Amniotic epithelial cell (primary cell): ENCODE data around the gene ACVR1.

Experiments used
- DNase-seq: peaks from one replicate; pipeline ENCODE4 v3.0.0-alpha.2; 2010; ENCODE audit warnings: low read depth

ACVR1 gene

DNA sequence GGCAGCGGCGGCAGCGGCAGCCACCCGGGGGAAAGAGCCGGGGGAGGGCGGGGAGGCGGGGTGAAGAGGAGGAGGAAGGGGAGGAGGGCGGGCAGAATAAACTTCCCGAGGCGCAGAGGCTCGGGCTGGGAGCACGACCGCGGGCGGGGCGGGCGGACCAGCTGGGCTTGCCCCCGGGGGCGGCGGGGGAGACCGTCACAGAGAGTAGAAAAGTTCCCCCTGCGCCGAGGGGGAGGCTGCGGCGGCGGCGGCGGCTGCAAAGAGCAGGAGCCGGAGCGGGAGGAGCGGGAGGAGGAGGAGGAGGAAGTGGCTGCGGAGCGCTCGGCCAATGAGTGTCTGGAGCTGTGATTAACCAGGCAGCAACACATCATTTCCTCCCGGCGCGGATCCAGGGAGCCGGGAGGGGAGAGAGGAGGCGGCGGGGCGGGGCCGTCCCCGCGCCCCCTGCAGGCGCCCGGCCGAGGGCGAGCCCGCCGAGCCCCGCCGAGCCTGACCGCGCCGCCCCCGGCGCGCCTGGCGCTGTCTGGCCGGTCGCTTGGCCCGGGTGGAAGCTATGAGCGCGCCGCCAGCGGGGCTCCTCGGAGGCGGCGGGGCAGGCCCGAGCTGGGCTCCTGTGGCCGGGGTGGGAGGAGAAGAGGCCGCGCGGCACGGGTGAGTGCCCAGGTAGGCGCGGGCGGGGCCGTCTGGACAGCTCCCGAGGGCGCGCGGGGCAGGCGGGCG lies at the start of gene ACVR1:
ACVR1 (minus strand) TSS at position 265 of the 720 bp plus-strand sequence. CDS start 76,837 bp downstream, outside the sequence.
- peak; percentile 98 for DNase-seq

DNA sequence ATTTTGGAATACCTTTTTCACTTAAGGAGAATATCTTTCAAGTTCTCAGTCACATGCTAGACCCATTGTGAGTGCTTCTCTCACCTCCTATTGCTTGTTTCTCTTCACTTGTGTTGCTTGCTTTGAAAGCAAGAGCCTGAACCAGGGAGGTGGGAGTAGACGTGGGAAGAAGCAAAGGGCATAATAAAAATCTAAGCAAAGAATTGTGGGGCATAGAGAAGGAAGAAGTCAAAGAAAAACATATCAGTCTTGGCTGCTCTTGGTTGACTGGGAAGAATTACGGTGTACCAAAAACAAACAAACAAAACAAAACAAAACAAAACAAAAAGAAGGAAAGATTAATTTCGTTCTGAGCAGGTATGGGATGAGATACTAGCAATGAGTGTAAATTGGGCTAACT lies 48.9 kb upstream of the ACVR1 start:
- no peak for DNase-seq

DNA sequence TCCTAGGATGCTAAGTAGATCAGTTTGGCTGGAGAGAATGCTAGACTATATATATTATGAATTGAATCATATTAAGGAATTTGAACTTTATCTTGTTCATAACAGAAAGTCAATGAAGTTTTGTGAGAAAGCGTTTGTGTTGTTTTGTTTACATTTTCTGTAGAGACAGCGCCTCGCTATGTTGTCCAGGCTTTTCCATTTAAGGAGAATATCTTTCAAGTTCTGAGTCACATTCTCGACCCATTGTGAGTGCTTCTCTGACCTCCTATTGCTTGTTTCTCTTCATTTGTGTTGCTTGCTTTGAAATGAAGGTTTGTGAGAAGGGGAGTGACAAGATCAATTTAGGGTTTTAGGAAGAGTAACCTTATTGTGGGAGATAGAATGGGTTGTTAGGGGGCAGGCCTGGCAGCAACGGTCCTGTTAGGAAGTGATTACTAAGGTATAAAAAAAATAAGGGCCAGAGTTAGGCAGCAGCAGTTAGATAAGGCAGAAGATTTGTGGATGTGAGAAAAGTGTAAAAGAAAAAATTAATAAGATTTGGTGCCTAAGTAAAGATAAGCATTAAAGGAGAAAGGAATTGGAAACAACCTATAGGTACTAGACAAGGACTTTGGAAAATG lies 47.6 kb upstream of the ACVR1 start:
- DNase-seq: no peak

DNA sequence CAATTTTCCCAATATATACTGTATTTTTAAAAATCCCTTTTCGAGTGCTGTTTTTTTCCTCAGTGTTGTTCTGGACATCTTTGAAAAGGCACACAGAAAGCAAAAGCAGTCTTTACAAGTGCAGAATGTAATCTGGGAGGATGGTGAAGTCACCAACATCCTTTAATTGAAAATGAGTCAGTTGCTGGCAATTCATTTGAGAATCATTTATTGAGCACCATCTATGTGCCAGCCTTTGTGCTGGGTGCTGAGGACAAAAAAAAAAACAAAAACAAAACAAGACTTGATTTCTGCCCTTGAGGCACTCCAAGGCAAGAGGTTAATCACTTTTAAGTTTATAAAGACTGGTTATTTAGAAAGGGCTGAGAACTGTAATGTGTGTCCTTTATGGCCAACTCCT lies 46.7 kb upstream of the ACVR1 start:
- no peak for DNase-seq

DNA sequence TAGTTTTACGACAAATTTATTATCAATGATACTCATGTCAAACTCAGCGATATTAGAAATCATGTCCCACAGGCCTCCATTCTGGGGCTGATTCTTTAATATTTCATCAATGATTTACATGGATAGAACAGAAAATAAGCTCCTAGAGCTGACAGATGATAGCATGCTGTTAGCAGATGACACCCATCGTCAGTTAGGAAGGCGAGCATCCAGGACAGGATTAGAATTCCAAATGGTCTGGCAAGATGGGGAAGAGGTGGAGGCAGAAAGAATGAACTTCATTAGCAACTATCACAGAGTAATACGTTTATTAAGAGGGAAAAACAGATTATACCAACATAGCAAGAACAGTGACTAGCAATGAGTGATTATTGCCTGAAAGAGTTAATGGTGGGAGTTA lies 46.2 kb upstream of the ACVR1 start:
- no peak for DNase-seq

DNA sequence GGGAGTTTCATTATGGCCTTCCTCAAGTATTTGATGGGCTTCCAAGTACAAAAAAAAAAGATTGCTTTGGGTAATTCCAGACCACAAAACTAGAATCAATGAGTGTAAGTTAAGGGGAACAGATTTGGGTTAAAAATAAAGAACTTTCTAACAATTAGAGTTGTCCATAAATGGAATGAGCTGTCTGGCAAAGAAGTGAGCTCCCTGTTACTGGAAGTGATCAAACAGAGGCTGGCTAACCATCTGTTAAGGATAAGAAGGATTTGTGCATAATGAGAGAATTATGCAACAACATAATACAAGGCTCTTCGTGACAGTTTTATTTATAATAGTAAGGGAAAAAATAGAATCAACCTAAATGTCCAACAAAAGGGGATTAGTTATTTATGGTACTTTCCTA lies 44.6 kb upstream of the ACVR1 start:
- DNase-seq: no peak

DNA sequence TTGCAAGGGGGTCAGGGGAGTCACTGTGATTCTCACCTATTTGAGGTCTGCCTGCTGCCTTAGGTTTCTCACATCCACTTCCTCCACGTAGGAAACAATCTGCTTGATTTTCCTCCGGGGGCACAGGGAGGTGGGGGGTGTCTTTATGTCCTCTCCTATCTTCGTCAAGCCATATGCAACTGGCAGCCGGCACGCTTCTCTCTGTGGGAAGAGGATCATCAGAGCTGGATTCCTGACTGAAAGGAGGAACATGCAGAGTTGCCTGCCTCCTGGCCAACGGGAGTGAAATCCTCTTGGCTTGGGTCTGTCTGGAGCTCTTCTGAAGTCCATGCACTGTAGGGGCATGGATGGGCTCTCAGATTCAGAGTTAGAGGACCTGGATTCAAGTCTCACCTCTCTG lies 43.1 kb upstream of the ACVR1 start:
- no peak for DNase-seq

DNA sequence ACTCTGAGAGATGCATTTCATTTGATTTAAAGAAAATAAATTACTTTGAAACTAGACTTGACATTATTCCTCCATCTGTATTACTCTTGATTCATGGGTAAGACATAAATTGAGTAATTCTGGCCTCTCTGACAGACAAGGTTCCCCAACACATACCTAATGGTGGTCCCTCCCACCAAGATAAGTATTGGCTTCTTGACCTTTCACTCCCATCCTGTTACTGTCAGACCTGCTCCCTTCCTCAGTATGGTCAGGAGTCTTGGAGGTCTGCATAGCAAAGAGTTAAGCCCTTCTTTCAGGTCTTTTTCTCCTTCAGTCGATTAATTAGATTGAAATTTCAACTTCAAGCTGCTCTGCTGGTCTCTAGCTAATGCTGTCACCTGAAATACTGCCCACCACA lies 42.2 kb upstream of the ACVR1 start:
- no peak for DNase-seq

DNA sequence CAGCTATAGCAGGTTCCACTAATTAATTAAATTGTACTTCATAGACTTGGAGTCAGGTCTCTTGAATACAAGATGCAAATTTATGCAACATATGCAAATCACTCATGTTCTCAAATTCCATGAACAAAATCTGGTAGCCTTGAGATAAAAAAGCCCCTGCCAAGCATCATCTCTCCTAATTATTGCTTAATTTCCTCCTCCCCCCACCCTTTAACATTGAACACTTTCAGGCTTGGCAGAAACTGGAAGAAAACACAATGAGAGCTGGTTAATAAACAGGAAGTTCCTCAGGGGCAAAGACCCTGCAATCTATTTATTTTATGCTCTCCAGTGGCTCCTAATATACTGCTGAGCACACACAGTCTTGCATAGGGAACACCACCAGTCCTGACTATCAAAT lies 35.6 kb upstream of the ACVR1 start:
- no peak for DNase-seq

DNA sequence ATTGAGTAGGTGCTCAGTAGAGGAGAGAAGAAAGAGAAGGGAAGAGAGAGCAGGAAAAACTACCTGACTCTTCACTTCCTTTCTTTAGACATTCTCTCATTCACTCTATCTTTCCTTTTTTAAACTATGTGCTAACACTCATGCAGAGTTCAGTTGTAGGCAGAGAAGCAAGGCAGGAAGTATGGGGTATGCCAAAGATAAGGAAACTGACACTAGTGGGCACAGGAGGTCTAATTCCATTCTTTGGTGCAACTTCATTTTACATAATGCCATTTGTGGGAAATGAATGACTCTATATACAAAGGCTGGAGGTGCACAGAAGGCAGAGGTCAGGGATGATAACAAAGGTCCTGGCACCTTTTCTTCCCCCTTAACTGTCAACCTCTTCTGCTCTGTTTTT lies 35.1 kb upstream of the ACVR1 start:
- DNase-seq: no peak

DNA sequence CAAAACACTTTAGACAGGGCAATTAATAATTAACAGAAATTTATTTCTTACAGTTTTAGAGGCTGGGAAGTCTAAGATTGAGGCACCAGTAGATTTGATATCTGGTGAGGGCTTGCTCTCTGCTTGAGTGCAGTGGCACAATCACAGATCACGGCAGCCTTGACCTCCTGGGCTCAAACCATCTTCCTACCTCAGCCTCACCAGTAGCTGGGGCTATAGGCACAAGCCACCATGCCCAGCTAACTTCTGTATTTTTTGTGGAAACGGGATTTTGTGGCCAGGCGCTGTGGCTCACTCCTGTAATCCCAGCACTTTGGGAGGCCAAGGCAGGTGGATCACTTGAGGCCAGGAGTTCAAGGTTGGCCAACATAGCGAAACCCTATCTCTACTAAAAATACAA lies 29.0 kb upstream of the ACVR1 start:
- DNase-seq: no peak

DNA sequence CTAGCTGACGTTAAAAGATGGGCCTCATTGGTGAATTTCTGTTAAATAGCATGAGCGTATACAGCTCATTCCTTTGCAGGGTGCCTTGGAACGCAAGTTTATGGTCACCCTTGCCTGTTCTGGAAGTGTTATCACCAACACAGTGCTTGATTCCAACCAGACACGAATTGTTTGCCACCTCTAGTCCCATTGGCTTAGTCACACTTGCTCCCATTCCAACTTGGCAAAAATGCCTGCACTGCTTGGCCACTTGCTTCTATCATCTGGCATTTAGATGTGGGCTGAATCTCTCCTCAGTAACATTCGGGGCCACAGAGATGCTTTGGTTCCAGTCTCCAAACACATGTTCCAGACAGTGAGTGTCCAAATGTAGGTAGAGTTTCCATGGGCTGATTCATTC lies 27.5 kb upstream of the ACVR1 start:
- DNase-seq: no peak

DNA sequence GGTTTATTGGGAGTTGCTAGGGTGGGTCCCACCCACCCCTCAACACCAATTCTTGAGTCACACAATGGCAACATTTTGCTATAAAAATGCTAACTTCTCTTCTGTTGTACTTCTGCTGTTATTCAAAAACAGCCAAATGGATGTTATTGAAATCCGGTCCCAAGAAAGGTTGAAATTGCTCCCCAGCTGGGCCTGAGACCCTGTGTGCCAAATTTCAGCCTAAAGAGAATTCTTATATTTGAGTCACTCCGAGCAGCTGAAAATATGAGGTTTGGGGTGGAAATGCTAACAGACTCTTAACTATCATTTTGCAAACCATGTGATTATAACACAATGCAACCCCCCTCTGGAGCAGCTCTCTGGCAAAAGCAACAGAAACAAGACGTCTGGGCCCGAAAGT lies 27.0 kb upstream of the ACVR1 start:
- DNase-seq: no peak

DNA sequence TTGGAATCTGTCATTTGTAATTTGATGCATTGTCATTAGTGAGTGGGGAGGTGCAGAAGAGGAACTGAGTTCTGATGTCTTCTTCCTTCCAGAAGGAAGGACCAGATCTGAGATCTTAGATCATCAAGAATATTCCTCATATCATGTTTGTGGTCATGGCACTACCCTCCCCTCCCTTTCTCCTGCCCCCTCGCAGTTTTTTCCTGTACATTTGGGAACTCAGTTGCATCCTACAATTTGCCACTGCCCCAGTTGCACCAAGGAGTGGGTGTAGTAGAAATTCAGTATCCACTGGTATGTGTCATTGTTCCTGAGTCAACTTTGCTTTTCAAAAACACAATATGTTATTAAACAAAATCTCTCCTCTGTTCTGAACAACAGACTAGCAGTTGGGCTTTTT lies 26.6 kb upstream of the ACVR1 start:
- no peak for DNase-seq

DNA sequence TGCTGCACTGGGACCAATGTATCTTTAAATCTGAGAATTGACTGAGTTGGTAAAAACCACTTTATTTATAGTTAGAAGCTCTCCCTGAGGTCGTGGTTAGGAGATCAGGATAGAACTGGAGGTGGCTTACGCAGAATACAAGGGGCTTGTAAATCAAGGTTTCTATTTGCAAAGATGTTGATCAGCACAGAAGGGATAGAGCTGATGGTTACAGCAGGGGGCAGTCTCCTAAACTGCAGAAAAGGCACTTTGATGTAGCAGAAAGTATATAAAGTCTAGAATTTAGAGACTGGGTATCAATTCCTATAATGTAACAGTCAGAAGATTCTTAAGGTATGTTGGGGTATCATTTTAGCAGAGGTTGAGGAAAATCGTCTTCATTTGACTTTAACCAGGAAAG lies 25.2 kb upstream of the ACVR1 start:
- DNase-seq: no peak

DNA sequence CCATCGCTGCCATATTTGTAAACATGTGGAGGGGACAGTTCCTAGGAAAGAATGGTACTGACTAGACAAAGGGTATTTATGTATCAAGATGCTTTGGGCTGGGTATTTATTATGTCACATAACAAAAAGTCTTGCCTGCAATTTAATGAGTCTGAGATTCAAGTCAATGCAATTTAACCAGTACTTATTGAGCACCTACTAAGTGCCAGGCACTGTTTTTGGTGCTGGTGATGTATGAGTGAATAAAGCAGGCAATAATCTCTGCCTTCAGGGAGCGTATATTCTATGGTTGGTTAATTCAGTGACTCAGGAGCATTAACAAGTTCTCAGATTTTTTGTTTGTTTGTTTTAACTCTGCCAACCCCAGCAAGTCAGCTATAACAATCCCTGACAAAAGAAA lies 24.6 kb upstream of the ACVR1 start:
- no peak for DNase-seq

DNA sequence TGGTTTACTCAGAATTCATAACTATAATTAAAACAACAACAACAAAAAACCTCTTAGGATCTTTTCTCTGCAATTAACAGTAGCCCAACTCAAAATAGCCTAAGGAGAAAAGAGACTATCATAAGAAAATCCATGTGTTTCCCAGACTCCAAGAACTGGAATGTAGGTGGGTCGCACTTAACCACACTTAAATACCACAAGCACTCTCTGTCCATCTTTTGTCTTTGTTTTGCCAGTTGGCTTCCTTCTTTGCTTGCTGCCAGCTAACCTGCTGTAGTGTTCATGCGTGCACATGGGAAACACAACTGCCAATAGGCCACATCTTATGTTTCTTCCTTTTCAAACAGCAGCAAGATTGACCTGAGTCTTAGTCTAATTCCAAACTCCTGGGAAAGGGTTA lies 24.1 kb upstream of the ACVR1 start:
- no peak for DNase-seq

DNA sequence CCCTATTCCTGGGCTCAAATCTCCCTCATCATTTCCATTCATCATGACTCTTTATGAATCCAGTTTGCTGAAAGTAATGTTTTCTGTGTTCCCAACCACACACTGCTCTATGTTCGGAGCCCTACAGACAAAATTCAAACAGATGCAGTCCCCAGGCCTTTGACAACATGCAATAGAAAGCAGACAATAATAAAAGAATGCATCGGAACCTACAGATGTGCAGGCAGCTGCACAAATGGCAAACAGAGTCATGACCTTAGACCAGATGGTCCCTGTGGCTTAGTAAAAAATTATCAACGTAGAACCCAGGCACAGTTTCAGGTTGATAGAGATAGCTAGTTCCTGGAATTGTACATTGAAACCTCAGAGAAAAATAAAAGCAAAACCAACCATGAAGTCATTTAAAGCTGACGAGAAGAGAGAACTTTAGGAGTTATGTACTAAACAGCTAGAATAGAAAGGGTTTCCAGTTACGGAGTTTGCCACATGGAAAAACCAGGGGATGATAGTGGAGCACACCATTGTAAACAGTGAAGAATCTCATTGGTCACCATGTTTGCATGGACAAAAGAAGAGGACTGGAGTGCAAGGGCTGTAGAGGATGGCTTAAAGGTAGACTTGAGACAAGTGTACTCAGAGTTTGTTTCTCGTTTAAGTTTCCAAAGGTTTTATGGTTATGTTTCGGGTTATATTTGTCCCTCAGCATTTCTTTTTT lies 23.2 kb upstream of the ACVR1 start:
- no peak for DNase-seq

DNA sequence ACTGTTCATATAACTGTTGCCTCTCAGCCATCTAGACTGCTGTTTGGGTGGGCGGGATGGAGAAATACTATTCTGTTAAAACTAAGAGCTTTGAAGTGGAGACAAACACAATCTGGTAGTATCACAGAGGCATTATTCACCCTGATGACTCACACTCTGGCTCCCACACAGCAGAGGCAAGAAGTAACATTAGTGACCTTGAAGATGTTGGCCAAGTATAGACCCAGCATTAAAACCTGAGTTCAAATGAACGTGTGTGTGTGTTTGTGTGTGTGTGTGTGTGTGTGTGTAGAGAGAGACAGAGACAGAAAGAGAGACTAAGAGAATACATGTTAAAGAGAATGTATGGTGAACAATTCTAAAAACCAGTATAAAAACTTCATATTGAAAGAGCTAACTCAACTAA lies 22.5 kb upstream of the ACVR1 start:
- DNase-seq: peak; percentile 96

DNA sequence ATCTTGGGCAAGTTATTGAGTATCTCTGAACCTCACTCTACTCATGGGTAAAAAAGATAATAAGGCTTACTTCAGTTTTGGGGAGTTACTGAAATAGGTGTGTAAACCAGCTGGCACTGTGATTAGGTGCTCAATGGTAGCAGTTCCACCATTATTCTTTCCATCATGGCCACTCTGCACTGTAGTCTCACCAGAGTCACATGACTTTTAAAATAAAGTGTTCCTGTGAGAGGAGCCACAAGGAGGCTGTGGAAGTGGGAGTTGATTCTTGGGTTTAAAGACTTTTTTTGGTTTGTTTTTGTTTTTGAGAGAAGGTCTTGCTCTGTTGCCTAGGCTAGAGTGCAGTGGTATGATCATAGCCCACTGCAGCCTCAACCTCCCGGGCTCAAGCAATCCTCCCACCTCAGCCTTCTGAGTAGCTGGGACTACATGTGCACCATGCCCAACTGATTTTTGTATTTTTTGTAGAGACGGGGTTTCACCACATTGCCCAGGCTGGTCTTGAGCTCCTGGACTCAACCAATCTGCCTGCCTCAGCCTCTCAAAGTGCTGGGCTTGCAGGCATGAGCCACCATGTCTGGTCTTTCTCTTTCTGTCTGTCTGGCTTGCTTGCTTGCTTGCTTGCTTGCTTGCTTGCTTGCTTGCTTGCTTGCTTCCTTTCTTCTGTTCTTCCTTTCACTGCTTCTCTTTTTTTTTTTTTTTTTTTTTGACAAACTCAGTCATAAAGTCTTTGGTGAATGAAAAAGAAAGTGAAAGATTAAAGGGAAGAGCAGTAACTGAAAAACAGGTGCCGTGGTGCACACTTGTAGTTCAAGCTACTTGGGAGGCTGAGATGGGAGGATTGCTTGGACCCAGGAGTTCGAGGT lies 21.2 kb upstream of the ACVR1 start:
- DNase-seq: no peak

DNA sequence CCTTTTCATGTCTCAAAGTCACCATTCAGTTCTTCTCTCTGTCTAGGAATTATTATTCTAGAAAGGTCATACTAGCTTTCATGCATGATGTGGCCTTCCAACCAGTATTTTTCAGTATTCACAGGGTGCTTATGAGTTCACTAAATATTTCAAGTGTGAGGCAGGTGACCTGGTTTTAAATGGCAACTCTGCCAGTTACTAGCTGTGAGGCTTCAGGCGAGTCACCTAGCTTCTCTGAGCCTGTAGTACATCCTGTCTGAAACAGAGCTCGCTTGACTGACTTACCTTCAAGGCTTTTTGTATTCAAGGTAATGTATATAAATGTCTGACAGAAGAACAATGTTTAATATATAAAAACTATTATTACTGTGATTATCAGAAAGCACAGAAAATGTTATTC lies 19.4 kb upstream of the ACVR1 start:
- peak; percentile 29 for DNase-seq

DNA sequence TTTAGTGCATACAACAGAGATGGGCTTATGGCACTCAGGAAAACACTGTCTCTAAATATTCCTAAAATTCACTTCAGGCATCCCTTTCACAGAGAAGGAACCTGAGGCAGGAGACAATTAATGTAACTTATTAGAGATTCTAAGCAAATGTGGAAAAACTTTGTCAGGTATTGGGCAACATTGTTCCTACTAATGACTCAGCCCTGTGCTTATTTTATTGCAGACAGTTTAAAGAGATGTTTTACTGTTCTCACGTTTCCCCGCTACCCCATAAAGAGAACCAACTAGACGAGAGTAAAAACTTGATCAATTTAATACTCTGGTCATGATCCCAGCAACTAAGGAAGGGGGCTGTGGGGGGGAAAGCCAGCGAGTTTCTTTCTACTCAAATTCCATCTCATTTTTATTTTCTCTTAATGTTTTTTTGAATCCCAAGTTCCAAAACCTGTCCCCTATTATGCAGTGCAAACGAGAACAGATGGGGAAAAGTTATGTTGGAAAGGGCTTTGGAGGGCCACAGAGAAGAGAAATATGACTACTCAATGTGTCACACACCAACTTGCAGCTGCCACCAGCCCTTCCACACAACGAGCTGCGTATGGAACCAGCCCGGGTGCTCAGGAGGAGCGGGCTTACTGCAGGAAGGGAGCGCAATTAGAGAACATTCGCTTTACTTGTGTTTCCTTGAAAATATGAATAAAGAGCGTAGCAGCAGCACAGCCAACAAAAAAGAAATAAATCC lies 18.7 kb upstream of the ACVR1 start:
- DNase-seq: peak; percentile 85
